Ecto neural progenitor cell (in vitro differentiated cells): ENCODE results near the gene ORMDL1.

ENCODE experiments used
- DNase-seq: peaks from one replicate; pipeline ENCODE4 v3.0.0-alpha.2; 2018; ENCODE audit warnings: low spot score

Gene ORMDL1, protein sequence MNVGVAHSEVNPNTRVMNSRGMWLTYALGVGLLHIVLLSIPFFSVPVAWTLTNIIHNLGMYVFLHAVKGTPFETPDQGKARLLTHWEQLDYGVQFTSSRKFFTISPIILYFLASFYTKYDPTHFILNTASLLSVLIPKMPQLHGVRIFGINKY

GRCh38 chr2:189783927-189784867, at the start of gene ORMDL1, which contains the start of gene PMS1:
Gene ORMDL1, minus strand, starts transcription at chr2:189784339. Its CDS starts 1,744 bp downstream, at chr2:189782595.
Gene PMS1, plus strand, starts transcription at chr2:189784450. Its CDS starts 7,360 bp downstream, at chr2:189791810.
- peak; percentile 97 for DNase-seq

DNA sequence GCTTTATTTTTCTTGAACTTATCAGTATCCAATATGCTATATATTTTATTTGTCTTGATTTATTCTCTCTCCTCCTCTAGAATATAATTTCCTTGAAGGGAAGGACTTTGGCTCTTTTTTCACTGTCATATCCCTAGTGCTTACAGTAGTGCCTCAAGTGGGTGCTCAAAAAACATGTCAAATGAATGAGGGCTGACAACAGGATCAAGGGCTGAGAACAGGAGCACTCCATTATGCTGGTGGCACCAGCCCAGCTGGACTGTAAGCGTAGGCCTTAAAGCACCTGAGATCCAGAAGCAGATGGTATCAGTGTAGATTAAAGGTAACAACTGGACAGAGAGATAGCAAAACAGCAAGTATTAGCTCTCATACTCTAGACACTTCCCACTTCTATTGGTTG, 46.4 kb upstream of the ORMDL1 start:
- DNase-seq = no peak

DNA sequence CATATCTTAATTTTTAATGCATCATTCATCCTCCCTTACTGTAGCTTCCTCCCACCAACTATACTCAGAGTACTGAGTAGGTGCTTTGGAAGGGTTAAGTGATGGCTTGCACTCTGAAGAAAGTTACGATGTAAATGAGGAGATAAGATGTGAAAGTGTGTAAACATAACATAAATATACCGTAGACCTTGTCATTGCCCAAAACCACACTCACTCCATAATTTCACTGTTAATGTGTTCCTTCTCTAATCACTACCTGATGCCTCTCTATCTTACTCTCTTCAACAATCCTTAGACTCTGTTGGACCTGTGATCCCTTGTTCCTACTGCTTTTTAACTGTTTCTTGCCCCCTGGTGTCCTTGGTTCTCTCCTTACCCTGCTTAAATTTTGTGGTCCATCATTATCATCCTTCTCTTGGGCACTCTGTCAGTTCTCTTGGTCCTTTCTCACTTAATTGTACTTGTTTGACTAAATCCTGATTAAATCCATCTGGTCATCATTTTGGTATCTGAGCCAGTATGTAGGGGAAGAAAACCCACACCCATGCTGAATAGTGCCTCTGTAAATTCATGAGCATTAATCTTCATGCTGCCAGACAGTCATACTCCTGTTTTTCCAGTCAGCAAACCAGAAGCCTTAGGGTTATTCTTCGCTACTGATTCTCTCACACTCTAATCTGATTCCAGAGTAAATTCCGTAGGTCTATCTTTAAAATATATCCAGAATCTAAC, 45.1 kb upstream of the ORMDL1 start:
- DNase-seq = no peak

- no peak for DNase-seq
Observed at GRCh38 chr2:189826039-189826438, 41.9 kb upstream of the ORMDL1 start.

DNA sequence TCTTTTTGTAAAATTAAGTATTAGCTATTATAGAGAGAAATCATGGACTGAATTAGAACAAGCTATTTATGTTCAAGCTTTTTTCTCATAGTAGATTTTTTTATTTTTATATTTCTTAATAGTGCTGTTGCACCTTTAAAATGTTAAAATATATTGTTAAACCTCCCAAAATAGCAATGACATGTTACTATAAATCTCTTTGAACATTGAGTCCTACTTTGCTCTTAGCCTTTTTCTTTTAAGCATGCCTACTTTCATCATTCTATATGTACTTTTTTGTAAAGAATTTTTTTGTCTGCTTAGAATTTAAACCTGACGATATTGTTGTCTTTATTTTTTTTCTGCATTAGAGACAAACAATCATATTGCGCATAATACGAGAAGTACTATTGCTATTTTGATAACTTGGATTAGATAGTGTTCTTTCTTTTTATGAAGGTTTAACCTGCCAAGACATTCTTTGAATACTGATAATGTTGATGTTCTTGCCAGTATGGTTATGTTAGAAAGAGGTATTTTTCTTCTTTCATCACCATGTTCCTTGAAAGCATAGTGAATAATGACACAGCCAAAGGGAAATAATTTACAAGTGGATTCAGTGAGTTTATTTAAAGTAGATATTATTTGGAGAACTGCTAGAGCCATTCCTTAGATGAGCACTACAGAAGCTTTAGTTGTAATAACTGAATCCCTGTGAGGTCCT, 40.7 kb upstream of the ORMDL1 start:
- DNase-seq = no peak

DNA sequence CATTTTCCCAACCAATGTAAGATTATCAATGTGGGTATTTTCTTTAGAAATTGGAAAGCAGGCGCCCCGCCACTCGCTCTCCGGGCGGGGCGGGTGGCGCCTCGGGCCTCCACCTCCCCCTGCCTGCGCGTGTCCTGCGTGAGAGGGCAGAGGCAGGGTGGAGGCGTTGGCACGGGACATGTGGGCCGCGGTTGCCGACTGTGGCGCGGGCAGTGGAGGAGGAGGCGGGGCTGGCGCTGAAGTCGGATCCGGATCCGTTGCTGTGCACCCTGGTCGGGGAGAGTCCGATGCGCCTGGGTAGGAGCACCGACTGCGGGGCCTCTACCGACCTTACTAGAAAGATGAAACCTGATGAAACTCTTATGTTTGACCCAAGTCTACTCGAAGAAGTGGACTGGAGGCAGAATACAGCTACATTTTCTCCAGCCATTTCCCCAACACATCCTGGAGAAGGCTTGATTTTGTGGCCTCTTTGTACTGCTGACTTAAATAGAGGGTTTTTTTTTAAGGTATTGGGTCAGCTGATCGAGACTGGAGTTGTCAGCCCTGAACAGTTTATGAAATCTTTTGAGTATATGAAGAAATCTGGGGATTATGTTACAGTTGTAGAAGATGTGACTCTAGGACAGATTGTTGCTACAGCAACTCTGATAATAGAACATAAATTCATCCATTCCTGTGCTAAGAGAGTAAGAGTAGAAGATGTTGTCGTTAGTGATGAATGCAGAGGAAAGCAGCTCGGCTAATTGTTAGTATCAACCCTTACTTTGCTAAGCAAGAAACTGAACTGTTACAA, 38.0 kb upstream of the ORMDL1 start:
- DNase-seq = no peak

DNA sequence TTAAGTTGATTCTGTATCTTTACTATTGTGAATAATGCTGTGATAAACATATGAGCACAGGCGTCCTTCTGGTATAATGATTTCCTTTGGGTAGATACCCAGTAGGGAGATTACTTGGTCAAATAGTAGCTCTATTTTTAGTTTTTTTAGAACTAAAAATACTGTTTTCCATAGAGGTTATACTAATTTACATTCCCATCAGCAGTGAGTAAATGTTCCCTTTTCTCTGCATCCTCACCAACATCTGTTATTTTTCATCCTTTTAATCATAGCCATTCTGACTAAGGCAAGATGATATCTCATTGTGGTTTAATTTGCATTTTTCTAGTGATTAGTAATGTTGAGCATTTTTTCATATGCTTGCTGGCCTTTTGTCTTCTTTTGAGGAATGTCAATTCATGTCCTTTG, 35.2 kb upstream of the ORMDL1 start:
- no peak for DNase-seq

DNA sequence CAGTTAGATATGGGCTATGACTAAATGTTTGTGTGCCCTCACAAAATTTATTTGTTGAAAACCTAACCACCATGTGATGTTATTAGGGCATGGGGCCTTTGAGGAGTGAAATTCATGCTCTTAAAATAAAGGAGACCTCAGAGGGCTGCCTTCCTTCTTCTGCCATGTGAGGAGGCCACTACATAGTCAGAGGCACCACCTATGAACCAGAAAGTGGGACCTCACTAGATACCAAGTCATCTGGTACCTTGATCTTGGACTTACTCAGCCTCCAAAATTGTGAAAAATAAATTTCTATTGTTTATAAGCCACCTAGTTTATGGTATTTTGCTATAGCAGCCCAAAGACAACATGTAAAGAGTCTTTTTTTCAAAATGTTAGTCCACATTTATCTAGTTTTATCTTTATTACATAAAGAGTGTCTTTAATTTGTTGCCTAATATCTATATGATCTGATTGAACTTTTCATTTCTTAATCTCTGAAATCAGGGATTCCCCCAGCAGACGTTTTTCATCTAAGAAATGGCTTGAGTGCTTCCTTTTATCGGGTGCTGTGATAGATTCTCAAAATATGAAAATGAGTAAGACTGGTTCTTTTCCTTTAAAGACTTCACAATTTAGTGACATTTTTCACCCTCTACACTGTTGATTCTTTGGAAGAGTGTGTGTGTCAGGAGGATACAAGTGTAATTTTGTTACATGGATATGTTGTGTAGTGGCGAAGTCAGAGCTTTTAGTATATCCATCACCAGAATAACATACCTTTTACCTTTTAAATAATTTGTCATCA, 34.3 kb upstream of the ORMDL1 start:
- no peak for DNase-seq

GRCh38 chr2:189803431-189803830, 19.3 kb upstream of the ORMDL1 start:
- no peak for DNase-seq

GRCh38 chr2:189802396-189802912, 18.3 kb upstream of the ORMDL1 start:
- no peak for DNase-seq

GRCh38 chr2:189799531-189799930, 15.4 kb upstream of the ORMDL1 start:
- no peak for DNase-seq

DNA sequence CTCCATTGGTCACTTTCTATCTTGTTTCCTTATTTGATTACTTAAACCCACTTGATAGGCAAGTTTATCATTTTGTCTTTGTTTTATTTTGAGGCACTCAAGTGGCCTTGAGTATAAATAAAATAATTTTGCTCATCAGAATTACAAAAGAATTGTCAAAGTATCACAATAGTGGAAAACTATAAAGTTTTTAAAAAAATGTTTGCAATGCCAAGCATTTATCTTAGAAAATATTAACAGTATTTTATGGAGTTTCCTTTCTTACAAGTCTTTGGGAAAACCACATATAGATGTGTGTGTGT, 14.8 kb upstream of the ORMDL1 start:
- DNase-seq = no peak

GRCh38 chr2:189798312-189799029, 14.3 kb upstream of the ORMDL1 start:
- DNase-seq = no peak

- DNase-seq = no peak
Observed at GRCh38 chr2:189797902-189798301, 13.8 kb upstream of the ORMDL1 start.

DNA sequence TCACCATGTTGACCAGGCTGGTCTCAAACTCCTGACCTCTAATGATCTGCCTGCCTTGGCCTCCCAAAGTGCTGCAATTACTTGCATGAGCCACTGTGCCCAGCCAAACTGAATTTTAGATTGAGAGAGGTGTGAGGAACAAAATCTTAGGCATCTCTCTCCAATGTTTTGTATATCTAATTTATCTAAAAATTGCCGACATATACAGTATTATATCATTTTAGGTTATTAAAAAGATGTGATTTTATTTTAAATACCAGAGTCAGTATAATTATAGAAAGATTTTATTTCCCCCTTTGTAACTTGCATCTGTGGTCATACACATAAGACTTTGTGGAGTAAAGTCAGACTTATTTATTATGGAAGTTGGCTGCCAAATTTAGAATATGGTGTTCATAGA, 10.2 kb upstream of the ORMDL1 start:
- DNase-seq = no peak

DNA sequence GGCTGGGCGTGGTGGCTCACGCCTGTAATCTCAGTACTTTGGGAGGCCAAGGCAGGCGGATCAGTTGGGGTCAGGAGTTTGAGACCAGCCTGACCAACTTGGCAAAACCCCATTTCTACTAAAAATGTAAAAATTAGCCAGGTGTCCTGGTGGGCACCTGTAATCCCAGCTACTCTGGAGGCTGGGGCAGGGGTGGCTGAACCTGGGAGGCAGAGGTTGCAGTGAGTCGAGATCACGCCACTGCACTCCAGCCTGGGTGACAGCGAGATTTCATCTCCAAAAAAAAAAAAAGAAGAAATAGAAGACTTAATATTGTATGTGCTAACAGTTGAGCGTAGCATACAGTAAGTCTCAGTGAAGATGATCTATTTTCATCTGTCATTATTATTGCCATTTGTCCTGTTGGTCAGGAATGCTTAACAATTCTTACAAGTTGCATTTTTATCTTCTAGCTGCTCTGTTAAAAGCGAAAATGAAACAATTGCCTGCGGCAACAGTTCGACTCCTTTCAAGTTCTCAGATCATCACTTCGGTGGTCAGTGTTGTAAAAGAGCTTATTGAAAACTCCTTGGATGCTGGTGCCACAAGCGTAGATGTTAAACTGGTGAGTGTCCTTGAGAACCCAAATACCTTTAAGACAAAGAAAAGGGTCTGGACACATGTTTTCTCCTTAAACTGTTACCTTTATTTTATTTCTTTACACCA, 7.4 kb upstream of the ORMDL1 start:
- DNase-seq = no peak

GRCh38 chr2:189783451-189783926, 650 bp downstream of the ORMDL1 start:
- no peak for DNase-seq

- DNase-seq = no peak
Observed at GRCh38 chr2:189782221-189782671, 1.9 kb downstream of the ORMDL1 start.

DNA sequence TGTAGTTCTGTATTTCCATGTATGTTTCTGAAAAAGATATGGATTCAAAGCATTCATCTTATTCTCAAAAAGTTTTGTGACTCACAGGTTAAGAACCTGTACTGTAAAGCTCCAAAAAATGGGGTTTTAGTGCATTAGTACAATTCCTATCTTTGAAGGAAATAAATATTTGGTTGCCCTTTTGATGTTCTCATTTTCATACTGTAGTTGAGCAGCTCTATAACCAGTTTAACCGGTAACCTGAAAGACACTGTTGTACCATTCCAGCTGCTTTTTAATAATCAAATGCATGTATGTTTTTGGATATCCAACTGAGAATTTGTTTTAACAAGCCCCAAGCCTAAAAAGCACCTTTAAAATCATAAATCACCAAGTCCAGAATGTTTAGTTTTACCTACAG, 11.9 kb downstream of the ORMDL1 start:
- no peak for DNase-seq
